HEK293T (cell line): Measurements from ENCODE around the gene C2orf15.
"Not testable (repeated sequence)": the region's sequence is repeated elsewhere in the genome, so short reads cannot be mapped to it uniquely, and the experiment has no call there.

ENCODE experiments used
- CTCF ChIA-PET: fragments of 350-600 bp; formaldehyde crosslinking; extraction: SDS; loops from one replicate; lab custom pipeline; 2021; ENCODE audit warnings: antibody characterized with exemption, inconsistent platforms; lab: Yijun Ruan, JAX
- POLR2A ChIA-PET: fragments of 350-600 bp; formaldehyde crosslinking; extraction: SDS; loops from one replicate; lab custom pipeline; 2020; ENCODE audit warnings: antibody characterized with exemption, inconsistent platforms; lab: Yijun Ruan, JAX
- DNase-seq: peaks from one replicate; pipeline ENCODE4 v3.0.0; 2012; ENCODE audit warnings: mixed read lengths; ENCODE audit errors: extremely low spot score
- ARNT ChIP-seq: fragments of 450-650 bp; IDR thresholded peaks from 2 replicates; pipeline ENCODE4 v1.6.1; 2017; ENCODE audit warnings: mild to moderate bottlenecking
- BHLHE40 ChIP-seq: fragments of 450-650 bp; IDR thresholded peaks from 2 replicates; pipeline ENCODE4 v1.6.1; 2016; ENCODE audit warnings: mild to moderate bottlenecking, moderate library complexity, borderline replicate concordance
- CTBP1 ChIP-seq: fragments of 450-650 bp; IDR thresholded peaks from 2 replicates; pipeline ENCODE4 v1.6.1; 2016; ENCODE audit warnings: borderline replicate concordance
- ELF4 ChIP-seq: fragments of 450-650 bp; IDR thresholded peaks from 2 replicates; pipeline ENCODE4 v1.6.1; 2017; ENCODE audit warnings: antibody characterized with exemption
- FOXA1 ChIP-seq: fragments of 450-650 bp; IDR thresholded peaks from 2 replicates; pipeline ENCODE4 v1.6.1; 2016; ENCODE audit warnings: mild to moderate bottlenecking
- FOXK2 ChIP-seq: fragments of 450-650 bp; IDR thresholded peaks from 2 replicates; pipeline ENCODE4 v1.6.1; 2016; ENCODE audit warnings: mild to moderate bottlenecking
- FOXM1 ChIP-seq: fragments of 450-650 bp; IDR thresholded peaks from 2 replicates; pipeline ENCODE4 v1.6.1; 2017; ENCODE audit warnings: mild to moderate bottlenecking, borderline replicate concordance
- HDGF ChIP-seq: fragments of 450-650 bp; IDR thresholded peaks from 2 replicates; pipeline ENCODE4 v1.6.1; 2017; ENCODE audit warnings: antibody characterized with exemption, borderline replicate concordance
- L3MBTL2 ChIP-seq: fragments of 450-650 bp; conservative IDR thresholded peaks from 2 replicates; pipeline ENCODE4 v1.6.1; 2016; ENCODE audit warnings: mild to moderate bottlenecking
- LEF1 ChIP-seq: fragments of 450-650 bp; IDR thresholded peaks from 2 replicates; pipeline ENCODE4 v1.6.1; 2017; ENCODE audit warnings: mild to moderate bottlenecking, borderline replicate concordance
- NFRKB ChIP-seq: fragments of 450-650 bp; IDR thresholded peaks from 2 replicates; pipeline ENCODE4 v1.6.1; 2016; ENCODE audit warnings: mild to moderate bottlenecking, moderate library complexity
- SP1 ChIP-seq: fragments of 450-650 bp; IDR thresholded peaks from 2 replicates; pipeline ENCODE4 v1.6.1; 2017
- SUZ12 ChIP-seq: fragments of 450-650 bp; IDR thresholded peaks from 2 replicates; pipeline ENCODE4 v1.6.1; 2016; ENCODE audit warnings: mild to moderate bottlenecking
- TARDBP ChIP-seq: fragments of 450-650 bp; IDR thresholded peaks from 2 replicates; pipeline ENCODE4 v1.6.1; 2016
- ZNF384 ChIP-seq: fragments of 450-650 bp; IDR thresholded peaks from 2 replicates; pipeline ENCODE4 v1.6.1; 2016
- TF ChIP-seq, protein P1 (sequence below): fragments of 450-650 bp; IDR thresholded peaks from 2 replicates; pipeline ENCODE4 v1.6.1; 2016

Gene C2orf15

DNA sequence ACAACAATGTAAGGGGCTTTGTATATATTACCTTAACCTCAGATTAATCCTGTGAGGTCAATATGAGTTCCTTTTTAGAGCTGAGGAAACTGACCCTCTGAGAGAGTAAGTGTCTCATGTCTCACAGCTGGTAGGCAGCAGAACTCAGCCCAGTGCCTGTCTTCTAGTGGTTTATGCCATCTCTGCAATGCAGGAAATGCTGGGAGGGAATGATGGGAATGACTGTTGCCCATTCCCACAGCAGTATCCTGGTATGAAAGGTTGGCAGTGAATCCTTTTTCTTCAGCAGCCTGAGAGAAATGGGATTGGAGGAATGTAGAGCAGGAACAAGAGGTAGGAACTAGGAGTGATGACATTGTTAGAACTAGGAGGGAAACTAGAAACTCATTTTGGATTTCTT is 45.5 kb downstream of the C2orf15 start:
- DNase-seq = no peak
- ChIA-PET POLR2A (no interaction called here), CTCF (no interaction called here)
- no peak for TF ChIP-seq TARDBP
- TF ChIP-seq FOXA1 = no peak
- no peak for TF ChIP-seq FOXK2
- TF ChIP-seq, protein P1, sequence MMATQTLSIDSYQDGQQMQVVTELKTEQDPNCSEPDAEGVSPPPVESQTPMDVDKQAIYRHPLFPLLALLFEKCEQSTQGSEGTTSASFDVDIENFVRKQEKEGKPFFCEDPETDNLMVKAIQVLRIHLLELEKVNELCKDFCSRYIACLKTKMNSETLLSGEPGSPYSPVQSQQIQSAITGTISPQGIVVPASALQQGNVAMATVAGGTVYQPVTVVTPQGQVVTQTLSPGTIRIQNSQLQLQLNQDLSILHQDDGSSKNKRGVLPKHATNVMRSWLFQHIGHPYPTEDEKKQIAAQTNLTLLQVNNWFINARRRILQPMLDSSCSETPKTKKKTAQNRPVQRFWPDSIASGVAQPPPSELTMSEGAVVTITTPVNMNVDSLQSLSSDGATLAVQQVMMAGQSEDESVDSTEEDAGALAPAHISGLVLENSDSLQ = no peak
- TF ChIP-seq L3MBTL2 = no peak
- no peak for TF ChIP-seq SUZ12
- TF ChIP-seq ARNT = no peak
- TF ChIP-seq BHLHE40 = no peak
- TF ChIP-seq LEF1 = no peak
- no peak for TF ChIP-seq FOXM1
- no peak for TF ChIP-seq SP1
- no peak for TF ChIP-seq ELF4
- TF ChIP-seq CTBP1 = no peak
- TF ChIP-seq ZNF384 = no peak
- no peak for TF ChIP-seq NFRKB
- TF ChIP-seq HDGF = no peak

DNA sequence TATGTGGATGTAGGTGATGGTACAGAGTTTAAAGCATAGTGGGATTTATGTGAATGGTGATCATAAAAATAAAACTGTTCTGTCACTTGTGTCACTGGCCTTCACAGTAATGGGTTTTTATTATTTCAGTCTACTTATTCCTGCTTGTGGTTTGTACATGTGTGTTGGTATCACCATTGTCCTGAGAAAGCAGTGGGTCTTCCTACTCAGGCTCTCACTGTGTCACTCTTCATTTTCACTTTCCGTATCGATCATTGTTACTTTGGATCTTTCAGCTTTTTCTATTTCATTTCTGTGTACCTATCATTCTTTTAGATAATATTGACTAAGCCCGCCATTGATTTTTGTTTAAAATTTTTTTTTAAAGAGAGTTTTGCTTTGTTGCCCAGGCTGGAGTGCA is 46.9 kb downstream of the C2orf15 start:
- ChIA-PET POLR2A (no interaction called here), CTCF (interaction anchor here (0.6 kb wide), 1 partner anchor 1460 kb away, joined by 3 read pairs; no protein-coding TSS in a partner anchor)
- TF ChIP-seq FOXA1 (no peak), TARDBP (no peak)
- no peak for DNase-seq

DNA sequence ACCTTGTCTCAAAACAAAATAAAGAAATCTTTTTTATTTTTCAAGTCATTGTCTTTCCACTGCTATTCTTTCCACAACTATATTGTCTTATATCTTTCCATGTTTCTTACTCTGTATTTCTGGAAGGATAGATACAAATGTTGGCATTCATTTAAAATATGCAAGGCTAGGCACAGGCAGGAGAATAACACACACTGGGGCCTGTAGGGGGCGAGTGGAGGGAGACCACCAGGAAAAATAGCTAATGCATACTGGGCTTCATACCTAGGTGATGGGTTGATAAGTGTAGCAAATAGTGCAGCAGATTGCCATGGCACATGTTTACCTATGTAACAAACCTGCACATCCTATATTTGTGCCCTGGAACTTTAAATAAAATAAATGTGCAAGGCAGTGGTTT is 49.0 kb downstream of the C2orf15 start:
- TF ChIP-seq, protein P1 = no peak
- TF ChIP-seq NFRKB = no peak
- TF ChIP-seq LEF1 = no peak
- TF ChIP-seq ARNT = no peak
- TF ChIP-seq ELF4 = no peak
- TF ChIP-seq ZNF384 = no peak
- TF ChIP-seq SP1 = no peak
- TF ChIP-seq HDGF = no peak
- ChIA-PET CTCF (interaction anchor here (0.7 kb wide), 1 partner anchor 283 kb away, joined by 4 read pairs; no protein-coding TSS in a partner anchor), POLR2A (no interaction called here)
- no peak for DNase-seq

DNA sequence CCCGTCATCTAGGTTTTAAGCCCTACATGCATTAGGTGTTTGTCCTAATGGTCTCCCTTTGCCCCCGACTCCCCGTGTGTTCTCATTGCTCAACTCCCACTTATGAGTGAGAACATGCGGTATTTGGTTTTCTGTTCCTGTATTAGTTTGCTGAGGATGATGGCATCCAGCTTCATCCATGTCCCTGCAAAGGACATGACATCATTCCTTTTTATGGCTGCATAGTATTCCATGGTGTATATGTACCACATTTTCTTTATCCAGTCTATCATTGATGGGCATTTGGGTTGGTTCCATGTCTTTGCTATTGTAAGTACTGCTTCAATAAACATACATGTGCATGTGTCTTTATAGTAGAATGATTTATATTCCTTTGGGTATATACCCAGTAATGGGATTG is 50.9 kb downstream of the C2orf15 start:
- DNase-seq, CTCF ChIA-PET, POLR2A ChIA-PET: not testable (repeated sequence)

DNA sequence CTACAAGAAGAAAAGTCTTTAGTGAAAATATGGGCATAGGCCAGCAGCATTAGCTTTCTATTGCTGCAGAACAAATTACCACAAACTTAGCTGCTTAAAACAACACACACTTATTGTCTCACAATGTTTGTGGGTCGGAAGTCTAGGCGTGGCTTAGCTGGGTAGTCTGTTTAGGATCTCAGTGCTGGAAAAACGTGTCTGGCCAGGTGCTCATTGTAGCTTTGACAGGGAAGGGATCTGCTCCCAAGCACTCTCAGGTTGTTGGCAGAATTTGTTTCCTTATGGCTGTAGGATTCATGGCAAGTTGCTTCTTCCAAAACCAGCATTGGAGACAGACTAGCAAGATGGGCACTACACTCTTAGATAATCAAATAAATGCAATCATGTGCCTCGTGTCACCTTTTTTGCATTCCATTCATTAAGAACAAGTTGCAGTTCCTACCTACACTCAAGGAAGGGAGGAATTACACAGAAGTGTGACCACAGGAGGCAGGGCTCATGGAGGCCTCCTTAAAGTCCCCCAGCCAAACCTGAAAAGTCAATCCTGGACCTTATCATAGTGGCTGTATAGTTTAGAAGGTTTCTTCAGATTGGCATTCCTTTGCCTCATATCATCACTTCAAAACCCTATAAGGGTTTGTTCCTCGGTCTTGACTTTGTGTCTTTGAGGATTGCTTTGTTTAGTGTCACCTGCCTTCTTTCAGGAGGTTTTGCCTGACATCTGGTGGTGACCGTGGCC is 56.8 kb downstream of the C2orf15 start:
- CTCF ChIA-PET = no interaction called here
- TF ChIP-seq ARNT = no peak
- TF ChIP-seq SUZ12 = no peak
- no peak for TF ChIP-seq FOXK2
- TF ChIP-seq, protein P1 = no peak
- TF ChIP-seq SP1 = no peak
- DNase-seq = no peak
- POLR2A ChIA-PET = interaction anchor here (0.7 kb wide), 1 partner anchor 17 kb away, joined by 3 read pairs; the partner anchor contains the start of genes MITD1 and MRPL30

DNA sequence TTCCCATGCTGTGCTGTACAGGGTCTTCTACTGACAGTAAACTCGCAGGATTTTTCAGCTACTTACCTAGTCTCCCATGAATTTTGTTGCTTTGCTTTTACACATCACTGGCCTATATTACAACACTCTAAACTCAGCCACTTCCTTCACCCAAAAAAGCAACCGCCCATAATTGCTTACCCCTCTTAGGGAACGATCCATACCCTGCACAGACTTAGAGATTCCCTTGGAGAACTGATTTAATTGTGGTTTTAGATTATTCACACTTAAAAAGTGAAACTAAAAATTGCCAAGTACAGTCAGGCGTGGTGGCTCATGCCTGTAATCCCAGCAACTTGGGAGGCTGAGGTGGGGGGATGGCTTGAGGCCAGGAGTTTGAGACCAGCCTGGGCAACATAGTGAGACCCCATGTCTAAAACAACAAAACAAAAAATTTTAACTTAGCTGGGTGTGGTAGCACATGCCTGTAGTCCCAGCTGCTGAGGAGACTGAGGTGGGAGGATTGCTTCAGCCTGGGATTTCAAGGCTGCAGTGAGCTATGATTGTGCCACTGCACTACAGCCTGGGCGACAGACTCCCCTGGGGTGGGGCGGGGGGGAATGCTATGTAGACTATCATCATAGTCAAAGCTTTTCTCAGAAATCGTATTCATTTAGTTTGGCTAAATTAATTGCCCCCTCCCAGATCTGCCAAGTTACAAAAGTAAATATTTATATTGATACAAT is 58.7 kb downstream of the C2orf15 start:
- ChIA-PET CTCF (no interaction called here), POLR2A (no interaction called here)
- TF ChIP-seq SUZ12 = no peak
- TF ChIP-seq NFRKB = no peak
- TF ChIP-seq TARDBP = no peak
- no peak for TF ChIP-seq ZNF384
- TF ChIP-seq FOXK2 = no peak
- no peak for TF ChIP-seq ELF4
- no peak for TF ChIP-seq HDGF
- DNase-seq = no peak
